KMS-11 (cell line): Measurements from ENCODE around the gene DNMT3A.

Experiments used
- H2AFZ ChIP-seq: fragments of 200-600 bp; sonication (generic); 2 replicates; pipeline ENCODE4 v1.6.1; 2016; ENCODE audit warnings: antibody characterized with exemption, mixed run types, low read depth
- H3K27ac ChIP-seq: fragments of 200-600 bp; sonication (generic); 2 replicates; pipeline ENCODE4 v1.6.1; 2016; ENCODE audit warnings: mild to moderate bottlenecking, mixed run types
- H3K27me3 ChIP-seq: fragments of 200-600 bp; sonication (generic); 2 replicates; pipeline ENCODE4 v1.6.1; 2017; ENCODE audit warnings: mild to moderate bottlenecking, low read depth, mixed run types, moderate library complexity; ENCODE audit not compliant: insufficient read depth
- H3K36me3 ChIP-seq: fragments of 200-600 bp; sonication (generic); 2 replicates; pipeline ENCODE4 v1.6.1; 2017; ENCODE audit warnings: mild to moderate bottlenecking, mixed run types; ENCODE audit not compliant: insufficient read depth
- H3K4me1 ChIP-seq: fragments of 200-600 bp; sonication (generic); 2 replicates; pipeline ENCODE4 v1.6.1; 2016; ENCODE audit warnings: mild to moderate bottlenecking, low read depth, mixed run types; ENCODE audit not compliant: poor library complexity, severe bottlenecking
- H3K4me2 ChIP-seq: fragments of 200-600 bp; sonication (generic); 2 replicates; pipeline ENCODE4 v1.7.0; 2016; ENCODE audit warnings: mild to moderate bottlenecking, mixed run types
- H3K4me3 ChIP-seq: fragments of 200-600 bp; sonication (generic); IDR thresholded peaks from 2 replicates; pipeline ENCODE4 v1.6.1; 2017; ENCODE audit warnings: low read depth, low read length, mixed read lengths; ENCODE audit not compliant: insufficient read depth
- H3K79me2 ChIP-seq: fragments of 200-600 bp; sonication (generic); 2 replicates; pipeline ENCODE4 v1.6.1; 2016; ENCODE audit warnings: low read depth, mixed run types; ENCODE audit not compliant: insufficient read depth
- H3K9ac ChIP-seq: fragments of 200-600 bp; sonication (generic); 2 replicates; pipeline ENCODE4 v1.6.1; 2016; ENCODE audit warnings: mild to moderate bottlenecking, mixed run types
- H4K20me1 ChIP-seq: fragments of 200-600 bp; sonication (generic); 2 replicates; pipeline ENCODE4 v1.6.1; 2016; ENCODE audit warnings: mild to moderate bottlenecking, mixed run types; ENCODE audit not compliant: insufficient read depth
- TF ChIP-seq, protein P1 (sequence below): fragments of 200-600 bp; sonication (generic); conservative IDR thresholded peaks from 2 replicates; pipeline ENCODE4 v1.6.1; 2017; ENCODE audit warnings: low read depth, mild to moderate bottlenecking, antibody characterized with exemption, low read length, moderate library complexity, mixed read lengths

The DNMT3A gene

DNA sequence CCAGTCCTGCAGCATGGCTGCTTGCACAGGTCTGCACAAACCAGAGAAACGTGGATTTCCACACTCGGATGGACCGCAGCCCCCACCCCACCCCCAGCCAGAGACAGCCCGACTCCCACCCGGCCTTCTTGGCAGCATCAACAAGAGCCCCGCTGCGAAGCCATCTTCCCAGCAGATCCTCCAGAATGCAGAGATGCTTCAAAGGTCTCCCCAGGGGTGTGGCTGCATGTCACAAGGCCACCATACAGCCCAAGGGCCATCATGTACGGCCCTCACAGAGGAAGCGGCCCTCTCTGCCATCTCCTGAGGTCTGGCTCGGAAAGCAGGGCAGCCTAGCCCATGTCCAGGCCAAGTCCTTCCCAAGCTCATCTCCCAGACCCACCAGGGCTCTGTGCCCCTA lies 11.5 kb downstream of the DNMT3A start:
- Histone ChIP-seq H3K4me1 (no peaks in the 10 kb centered on the region), H4K20me1 (no peaks in the 10 kb centered on the region), H3K27ac (no peak overlapping the region), H3K79me2 (no peaks in the 10 kb centered on the region), H3K4me2 (no peak overlapping the region), H3K36me3 (no peaks in the 10 kb centered on the region), H2AFZ (no peak overlapping the region), H3K9ac (no peak overlapping the region), H3K4me3 (no peak overlapping the region), H3K27me3 (no peaks in the 10 kb centered on the region)
- TF ChIP-seq, protein P1, sequence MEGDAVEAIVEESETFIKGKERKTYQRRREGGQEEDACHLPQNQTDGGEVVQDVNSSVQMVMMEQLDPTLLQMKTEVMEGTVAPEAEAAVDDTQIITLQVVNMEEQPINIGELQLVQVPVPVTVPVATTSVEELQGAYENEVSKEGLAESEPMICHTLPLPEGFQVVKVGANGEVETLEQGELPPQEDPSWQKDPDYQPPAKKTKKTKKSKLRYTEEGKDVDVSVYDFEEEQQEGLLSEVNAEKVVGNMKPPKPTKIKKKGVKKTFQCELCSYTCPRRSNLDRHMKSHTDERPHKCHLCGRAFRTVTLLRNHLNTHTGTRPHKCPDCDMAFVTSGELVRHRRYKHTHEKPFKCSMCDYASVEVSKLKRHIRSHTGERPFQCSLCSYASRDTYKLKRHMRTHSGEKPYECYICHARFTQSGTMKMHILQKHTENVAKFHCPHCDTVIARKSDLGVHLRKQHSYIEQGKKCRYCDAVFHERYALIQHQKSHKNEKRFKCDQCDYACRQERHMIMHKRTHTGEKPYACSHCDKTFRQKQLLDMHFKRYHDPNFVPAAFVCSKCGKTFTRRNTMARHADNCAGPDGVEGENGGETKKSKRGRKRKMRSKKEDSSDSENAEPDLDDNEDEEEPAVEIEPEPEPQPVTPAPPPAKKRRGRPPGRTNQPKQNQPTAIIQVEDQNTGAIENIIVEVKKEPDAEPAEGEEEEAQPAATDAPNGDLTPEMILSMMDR = no peak

DNA sequence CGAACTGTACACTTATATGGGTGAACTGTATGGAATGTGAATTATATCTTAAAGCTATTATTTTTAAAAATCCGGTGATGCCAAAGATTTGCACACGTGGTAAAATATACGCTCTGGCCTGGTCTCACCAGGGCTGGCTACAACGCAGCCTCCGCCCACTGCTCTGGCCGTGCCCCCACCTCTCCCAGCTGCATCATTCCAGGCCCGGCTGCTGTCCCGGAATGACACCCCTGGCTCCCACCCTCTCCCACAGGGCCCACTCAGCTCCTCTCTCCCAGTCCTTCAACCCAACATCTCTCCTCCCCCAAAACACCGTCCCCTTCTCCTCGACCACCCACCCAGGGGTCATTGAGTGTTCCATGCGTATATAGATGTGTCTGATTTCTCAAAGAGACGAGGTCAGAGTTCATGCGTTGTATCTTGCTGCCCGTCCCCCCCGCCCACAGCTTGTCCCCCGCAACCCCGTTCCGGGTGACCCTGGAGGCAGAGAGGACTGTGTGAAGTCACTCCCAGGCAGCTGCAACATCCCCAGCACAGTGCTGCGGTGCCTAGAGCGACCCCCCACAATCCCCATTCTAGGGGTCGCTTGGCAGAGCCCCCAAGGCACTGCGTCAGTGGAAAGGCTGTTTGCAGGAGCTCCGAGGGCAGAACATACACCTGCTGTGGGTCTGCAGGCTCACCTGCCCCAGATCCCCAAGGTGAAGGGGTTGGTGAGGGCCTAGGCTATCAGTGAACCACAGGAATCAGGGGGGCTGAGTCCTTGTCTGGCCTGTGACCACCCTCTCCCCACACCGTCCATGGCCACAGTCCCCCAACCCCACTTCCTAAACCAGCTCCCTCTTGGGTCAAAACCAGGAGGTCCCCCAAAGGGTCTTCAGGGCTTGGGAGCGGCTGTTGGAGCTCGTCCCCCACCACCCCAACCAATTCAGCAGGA lies 13.3 kb downstream of the DNMT3A start:
- Histone ChIP-seq H3K36me3 (no peaks in the 10 kb centered on the region), H2AFZ (no peak overlapping the region), H3K27me3 (no peaks in the 10 kb centered on the region), H3K4me3 (no peak overlapping the region), H3K27ac (no peak overlapping the region), H3K4me2 (no peak overlapping the region), H3K79me2 (no peaks in the 10 kb centered on the region), H4K20me1 (no peaks in the 10 kb centered on the region), H3K9ac (no peak overlapping the region), H3K4me1 (no peaks in the 10 kb centered on the region)
- TF ChIP-seq, protein P1 = no peak

DNA sequence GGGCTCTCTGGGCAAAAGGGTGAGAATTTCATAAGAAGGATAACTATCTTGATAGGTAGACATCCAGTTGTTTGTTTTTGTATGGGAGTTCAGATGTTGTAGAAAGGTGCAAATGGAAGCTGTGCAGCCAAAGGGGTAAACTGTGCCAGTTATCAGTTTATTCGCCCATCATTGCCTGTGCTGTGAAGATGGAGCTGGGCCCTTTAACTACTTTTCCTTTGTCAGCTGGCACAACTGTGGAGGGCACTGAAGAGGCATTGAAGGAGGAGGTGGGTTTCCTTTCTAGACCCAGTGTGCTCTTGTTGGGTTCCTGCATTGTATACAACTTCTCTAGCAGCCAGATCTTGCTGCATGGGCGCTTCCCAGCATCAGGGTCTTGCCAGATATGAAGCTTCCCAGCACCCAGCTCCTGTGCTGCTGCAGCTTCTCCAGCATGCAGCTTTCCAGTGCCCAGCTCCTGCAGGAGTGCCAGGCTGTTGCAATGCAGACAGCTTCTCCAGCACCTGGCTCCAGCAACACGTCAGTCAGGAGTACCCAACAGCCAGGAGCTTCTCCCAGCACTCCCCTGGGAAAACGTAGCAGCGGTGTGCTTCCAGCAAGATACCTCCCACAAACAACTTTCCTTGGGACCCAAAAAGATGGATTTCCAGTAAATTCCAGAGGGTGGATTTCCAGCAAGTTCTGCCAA lies 15.3 kb downstream of the DNMT3A start:
- no peaks in the 10 kb centered on the region for H3K27me3 ChIP-seq
- H3K4me3 ChIP-seq = no peak overlapping the region
- no peaks in the 10 kb centered on the region for H3K36me3 ChIP-seq
- no peak overlapping the region for H3K27ac ChIP-seq
- H4K20me1 ChIP-seq = no peaks in the 10 kb centered on the region
- no peak overlapping the region for H3K4me2 ChIP-seq
- no peaks in the 10 kb centered on the region for H3K4me1 ChIP-seq
- TF ChIP-seq, protein P1 = no peak
- H3K9ac ChIP-seq = no peak overlapping the region
- no peak overlapping the region for H2AFZ ChIP-seq
- no peaks in the 10 kb centered on the region for H3K79me2 ChIP-seq

DNA sequence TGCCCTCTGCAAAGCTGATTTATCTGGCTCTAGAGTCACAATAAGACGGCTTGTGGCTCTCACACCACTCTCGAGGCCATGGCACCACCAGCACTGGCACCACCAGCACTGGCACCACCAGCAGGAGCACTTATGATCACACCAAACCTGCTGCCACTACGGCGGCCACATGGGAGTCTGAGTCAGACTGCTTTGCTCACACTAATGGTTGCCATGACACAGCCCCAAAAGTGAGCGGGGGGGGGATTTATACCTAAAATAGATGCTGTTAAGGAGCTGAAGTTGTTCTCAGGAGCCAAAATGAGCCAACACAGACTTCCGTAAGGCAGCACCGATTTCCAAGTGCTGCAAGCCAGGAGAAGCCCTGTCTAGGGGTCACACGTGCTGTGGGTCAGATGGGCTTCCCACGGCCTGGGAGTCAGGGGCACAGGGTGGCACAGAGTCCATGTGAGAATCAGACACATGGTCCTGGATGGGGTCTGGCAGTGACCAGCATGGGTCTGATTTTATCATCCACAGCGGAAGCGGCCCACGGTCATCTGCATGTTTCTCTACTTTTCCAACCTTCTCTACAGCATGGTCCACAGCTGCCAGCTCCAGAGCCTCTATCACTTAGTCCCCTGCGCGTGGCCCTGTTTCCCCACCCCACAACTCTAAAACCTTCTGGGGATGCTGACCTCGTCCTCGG lies 16.7 kb downstream of the DNMT3A start:
- H3K4me2 ChIP-seq = no peak overlapping the region
- H3K4me1 ChIP-seq = no peaks in the 10 kb centered on the region
- H4K20me1 ChIP-seq = no peaks in the 10 kb centered on the region
- no peak overlapping the region for H2AFZ ChIP-seq
- H3K27me3 ChIP-seq = no peaks in the 10 kb centered on the region
- H3K79me2 ChIP-seq = no peaks in the 10 kb centered on the region
- TF ChIP-seq, protein P1 = no peak
- no peak overlapping the region for H3K4me3 ChIP-seq
- no peaks in the 10 kb centered on the region for H3K36me3 ChIP-seq
- no peak overlapping the region for H3K9ac ChIP-seq
- no peak overlapping the region for H3K27ac ChIP-seq
